Astrocyte of the cerebellum (primary cell): ENCODE results near the gene RING1.

Source experiments
- DNase-seq: peaks from one replicate; pipeline ENCODE4 v3.0.0-alpha.2; 2011; ENCODE audit warnings: low read depth
- H3K4me3 ChIP-seq: 2 replicates; pipeline ENCODE4 v1.5.1; 2011; ENCODE audit warnings: mild to moderate bottlenecking, low read depth, low read length, moderate library complexity
- in situ Hi-C: cut with HindIII; loops from 2 replicates; pipeline ENCODE4 v1.10.0; 2017; ENCODE audit warnings: low sequenced_read_pairs
- TF ChIP-seq, protein P1 (sequence below): IDR thresholded peaks from 2 replicates; pipeline ENCODE4 v1.5.1; 2012; ENCODE audit warnings: low read length, low read depth, moderate library complexity, mild to moderate bottlenecking; ENCODE audit errors: missing control alignments

Gene RING1

DNA sequence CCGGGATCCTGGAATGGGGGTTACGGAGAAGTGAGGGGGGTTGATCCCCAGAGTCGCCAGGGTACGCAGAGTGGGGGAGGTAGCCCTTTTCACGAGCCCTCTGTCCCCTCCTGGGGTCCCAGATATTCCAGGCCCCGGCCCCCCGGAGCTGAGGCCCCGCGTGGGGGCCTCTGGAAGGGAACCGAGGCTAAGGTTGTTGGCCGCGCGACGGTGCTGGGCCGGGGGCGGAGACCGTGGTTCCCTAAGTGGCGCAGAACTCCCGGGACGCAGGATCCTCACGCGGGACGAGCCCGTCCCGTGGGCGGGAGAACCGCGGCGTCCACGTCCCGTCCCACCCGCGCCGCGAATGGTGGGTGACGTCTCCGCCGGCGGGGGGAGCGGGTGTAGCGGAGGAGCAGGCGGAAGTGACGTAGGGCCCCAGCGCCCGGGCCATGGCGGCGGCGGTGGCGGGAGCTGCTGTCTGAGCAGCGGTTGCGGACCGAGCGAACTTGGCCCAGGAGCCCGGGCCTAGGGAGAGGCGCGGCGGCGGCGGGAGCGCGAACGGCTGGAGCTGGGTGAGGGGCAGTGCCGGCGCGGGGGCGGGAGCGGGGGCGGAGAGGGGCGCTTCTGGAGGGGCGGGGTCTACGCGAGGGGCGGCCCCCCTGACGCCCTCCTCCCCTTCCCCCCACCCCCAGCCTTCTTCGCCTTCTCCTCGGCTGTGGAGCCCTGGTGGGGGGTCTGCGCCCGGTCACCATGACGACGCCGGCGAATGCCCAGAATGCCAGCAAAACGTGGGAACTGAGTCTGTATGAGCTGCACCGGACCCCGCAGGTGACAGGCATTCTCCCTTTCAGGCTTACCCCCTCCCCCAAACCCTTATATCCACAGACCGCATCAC is at the start of gene RING1:
Gene RING1 (plus strand): TSS at position 410 of the 877 bp plus-strand sequence. CDS start 323 bp downstream, at position 733.
- TF ChIP-seq, protein P1, sequence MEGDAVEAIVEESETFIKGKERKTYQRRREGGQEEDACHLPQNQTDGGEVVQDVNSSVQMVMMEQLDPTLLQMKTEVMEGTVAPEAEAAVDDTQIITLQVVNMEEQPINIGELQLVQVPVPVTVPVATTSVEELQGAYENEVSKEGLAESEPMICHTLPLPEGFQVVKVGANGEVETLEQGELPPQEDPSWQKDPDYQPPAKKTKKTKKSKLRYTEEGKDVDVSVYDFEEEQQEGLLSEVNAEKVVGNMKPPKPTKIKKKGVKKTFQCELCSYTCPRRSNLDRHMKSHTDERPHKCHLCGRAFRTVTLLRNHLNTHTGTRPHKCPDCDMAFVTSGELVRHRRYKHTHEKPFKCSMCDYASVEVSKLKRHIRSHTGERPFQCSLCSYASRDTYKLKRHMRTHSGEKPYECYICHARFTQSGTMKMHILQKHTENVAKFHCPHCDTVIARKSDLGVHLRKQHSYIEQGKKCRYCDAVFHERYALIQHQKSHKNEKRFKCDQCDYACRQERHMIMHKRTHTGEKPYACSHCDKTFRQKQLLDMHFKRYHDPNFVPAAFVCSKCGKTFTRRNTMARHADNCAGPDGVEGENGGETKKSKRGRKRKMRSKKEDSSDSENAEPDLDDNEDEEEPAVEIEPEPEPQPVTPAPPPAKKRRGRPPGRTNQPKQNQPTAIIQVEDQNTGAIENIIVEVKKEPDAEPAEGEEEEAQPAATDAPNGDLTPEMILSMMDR: no peak
- peak within 1 kb of the TSS; percentile 74 for H3K4me3 ChIP-seq
- in situ Hi-C loops: no loop called here
- no peak for DNase-seq

DNA sequence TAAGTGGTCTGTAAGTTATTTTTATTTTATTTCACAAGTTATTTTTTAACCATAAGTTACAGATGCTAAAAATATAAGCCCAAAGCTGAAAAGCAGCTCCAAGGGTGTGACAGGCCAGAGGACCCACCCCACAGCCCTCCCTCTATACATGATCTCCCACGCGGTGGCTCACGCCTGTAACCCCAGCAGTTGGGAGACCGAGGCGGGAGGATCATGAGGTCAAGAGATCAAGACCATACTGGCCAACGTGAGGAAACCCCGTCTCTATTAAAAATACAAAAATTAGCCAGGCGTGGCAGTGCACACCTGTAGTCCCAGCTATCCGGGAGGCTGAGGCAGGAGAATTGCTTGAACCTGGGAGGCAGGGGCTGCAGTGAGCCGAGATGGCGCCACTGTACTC is 48.2 kb upstream of the RING1 start:
- no peak overlapping the region for H3K4me3 ChIP-seq
- no peak for DNase-seq
- in situ Hi-C loops: no loop called here
- TF ChIP-seq, protein P1: no peak

DNA sequence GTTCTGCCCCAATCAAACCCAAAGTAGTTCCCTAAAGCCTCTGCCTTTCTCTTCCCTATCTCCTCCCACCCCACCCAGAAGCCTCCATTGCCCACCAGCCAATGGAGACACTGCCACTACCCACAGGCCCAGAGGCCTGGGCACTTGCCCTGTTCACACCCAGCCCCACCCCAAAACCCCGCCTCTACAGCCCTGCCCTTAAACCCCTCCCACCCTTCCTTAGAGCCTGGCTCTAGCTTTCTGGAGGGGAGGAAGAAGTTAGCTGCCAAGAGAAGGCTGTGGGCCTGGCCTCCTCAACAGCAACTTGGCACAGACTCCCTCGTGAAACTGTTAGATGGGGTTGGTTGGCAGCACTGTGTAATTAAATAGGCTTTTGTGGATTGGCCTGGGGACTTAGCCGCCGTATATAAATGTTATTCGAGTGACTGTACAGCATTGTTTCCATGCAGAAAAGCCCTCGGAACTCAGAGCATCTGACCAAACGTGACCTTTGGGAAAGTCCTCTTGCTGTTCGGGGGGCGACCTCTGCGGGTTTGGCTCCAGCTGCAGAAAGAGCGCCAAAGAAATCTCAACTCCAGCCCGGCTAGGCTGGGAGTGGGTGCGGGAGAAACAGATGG is 47.5 kb upstream of the RING1 start:
- peak; percentile 85 for DNase-seq

DNA sequence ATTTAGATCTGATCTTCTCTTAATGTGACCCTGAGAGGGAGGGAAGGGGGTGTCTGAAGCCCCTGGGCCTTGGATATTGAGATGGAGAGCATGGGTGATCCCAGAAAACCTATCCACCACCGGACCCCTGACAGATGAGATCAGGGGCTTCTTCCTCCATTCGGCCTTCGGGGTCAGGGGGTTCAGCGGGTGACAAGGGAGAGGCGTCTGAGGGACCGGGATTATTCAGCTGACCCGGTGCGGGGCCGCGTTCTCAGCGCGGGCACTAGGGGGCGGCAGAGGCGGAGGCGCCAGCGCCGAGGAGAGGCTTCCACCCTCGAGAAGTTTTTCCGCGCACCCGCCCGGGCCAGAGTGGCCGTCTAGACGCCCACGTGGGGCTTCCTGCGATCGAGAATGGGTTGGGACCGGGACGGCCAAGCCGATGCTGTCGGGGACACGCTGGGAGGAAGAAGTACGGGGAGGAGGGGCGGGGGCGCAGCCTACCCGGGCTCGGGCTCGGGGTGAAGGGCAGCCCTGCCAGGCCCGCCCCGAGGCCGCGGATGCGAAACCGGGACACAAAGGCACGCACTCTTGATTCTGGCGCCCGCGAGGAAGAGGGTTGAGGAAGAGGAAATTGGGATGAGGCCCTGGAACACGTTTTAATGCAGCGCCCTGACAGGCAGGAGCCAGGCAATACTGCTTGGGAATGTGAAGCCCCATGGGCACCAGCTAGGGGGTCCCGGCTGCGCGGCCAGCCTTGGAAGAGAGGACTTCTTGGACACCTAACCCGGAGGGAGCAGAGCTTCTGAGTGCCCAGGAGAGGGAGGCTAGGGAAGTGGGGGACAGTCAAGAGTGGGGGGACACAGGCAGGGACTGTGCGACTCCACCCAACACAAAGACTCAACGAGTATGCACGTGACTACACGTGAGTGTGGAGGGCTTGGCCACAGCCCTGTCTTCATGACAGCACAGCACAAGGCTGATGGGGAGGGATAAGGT is 46.7 kb upstream of the RING1 start:
- TF ChIP-seq, protein P1: peak; percentile 87
- in situ Hi-C loops: no loop called here
- DNase-seq: no peak

More for the DNA sequence above, 47.5 kb upstream of the RING1 start:
- no peak overlapping the region for H3K4me3 ChIP-seq
- in situ Hi-C loops: no loop called here
- TF ChIP-seq, protein P1: no peak

DNA sequence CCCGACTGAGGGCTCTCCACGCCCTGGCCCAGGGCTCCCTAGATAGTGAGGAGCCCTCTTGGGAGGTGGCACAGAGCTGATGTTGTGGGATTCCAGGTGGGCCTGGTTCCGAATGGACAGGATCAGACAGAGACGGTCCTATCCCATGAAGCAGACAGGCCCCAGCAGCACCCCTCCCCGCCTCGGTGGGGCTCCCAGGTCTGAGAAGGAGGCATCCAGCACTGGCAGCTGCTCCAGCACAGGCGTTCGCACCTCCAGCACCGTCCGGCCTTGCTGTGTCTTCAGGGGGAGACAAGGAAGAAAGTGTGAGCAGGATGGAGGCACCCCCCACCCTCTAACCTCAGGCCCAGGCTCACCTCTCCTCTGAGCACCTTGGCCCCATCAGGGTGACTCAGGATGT is 44.8 kb upstream of the RING1 start:
- no peak overlapping the region for H3K4me3 ChIP-seq
- in situ Hi-C loops: no loop called here
- no peak for DNase-seq
- TF ChIP-seq, protein P1: no peak

More for the DNA sequence above, 46.7 kb upstream of the RING1 start:
- peak overlapping the region; percentile 29 for H3K4me3 ChIP-seq

DNA sequence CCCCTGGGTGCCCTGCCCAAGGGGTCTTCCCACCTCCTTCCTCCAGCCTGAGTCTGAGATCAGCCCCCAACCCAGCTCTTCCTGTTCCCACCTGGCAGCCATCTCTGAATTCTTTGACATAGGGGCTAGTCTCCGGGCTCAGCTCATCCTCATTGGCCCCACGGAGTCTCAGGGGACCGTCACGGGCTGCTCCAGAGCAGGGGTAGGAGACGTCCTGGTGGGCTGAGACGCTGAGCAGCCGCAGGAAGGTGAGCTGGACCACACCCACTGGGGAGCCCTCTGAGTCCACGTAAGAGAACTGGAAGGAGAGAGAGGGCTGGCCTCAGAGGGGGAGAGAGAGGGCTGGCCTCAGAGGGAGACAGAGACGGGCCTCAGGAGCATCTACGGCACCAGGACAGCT is 44.1 kb upstream of the RING1 start:
- no peak for DNase-seq
- no peak overlapping the region for H3K4me3 ChIP-seq
- TF ChIP-seq, protein P1: no peak
- in situ Hi-C loops: no loop called here
